HEK293 (cell line): Measurements from ENCODE around the gene HCN4.

Experiments
- ATF2 ChIP-seq: fragments of 450-650 bp; formaldehyde crosslinking; IDR thresholded peaks from 2 replicates; pipeline ENCODE4 v1.5.1; 2016; ENCODE audit warnings: missing biosample characterization, missing genetic modification characterization, low read depth
- CTCF ChIP-seq: fragments of 450-650 bp; formaldehyde crosslinking; IDR thresholded peaks from 2 replicates; pipeline ENCODE4 v1.5.1; 2016; ENCODE audit warnings: missing biosample characterization, missing genetic modification characterization
- HOXA7 ChIP-seq: sonication (generic); formaldehyde crosslinking; IDR thresholded peaks from 2 replicates; pipeline ENCODE4 v1.8.1; 2022; ENCODE audit warnings: missing genetic modification reagents, borderline replicate concordance
- REST ChIP-seq: fragments of 450-650 bp; formaldehyde crosslinking; IDR thresholded peaks from 2 replicates; pipeline ENCODE4 v1.5.1; 2016; ENCODE audit warnings: missing biosample characterization, missing genetic modification characterization
- YY1 ChIP-seq: fragments of 450-650 bp; formaldehyde crosslinking; IDR thresholded peaks from 2 replicates; pipeline ENCODE4 v1.5.1; 2018; ENCODE audit warnings: missing biosample characterization, missing genetic modification characterization
- ZNF174 ChIP-seq: fragments of 450-650 bp; formaldehyde crosslinking; IDR thresholded peaks from 2 replicates; pipeline ENCODE4 v1.5.0; 2017; ENCODE audit warnings: missing biosample characterization, mild to moderate bottlenecking, missing genetic modification characterization
- ZNF19 ChIP-seq: fragments of 450-650 bp; formaldehyde crosslinking; IDR thresholded peaks from 2 replicates; pipeline ENCODE4; 2016; ENCODE audit warnings: missing biosample characterization, missing genetic modification characterization, low read depth
- ZNF768 ChIP-seq: fragments of 450-650 bp; formaldehyde crosslinking; IDR thresholded peaks from 2 replicates; pipeline ENCODE4 v1.5.1; 2018; ENCODE audit warnings: missing biosample characterization, mild to moderate bottlenecking, missing genetic modification characterization

GRCh38 chr15:73321496-73322450, 47.0 kb downstream of the HCN4 start:
- no peak for TF ChIP-seq CTCF (tag by site-specific recombination)
- TF ChIP-seq HOXA7 (CRISPR knock-in tag): no peak
- TF ChIP-seq ZNF768 (tag by site-specific recombination): no peak
- TF ChIP-seq ZNF19: no peak
- TF ChIP-seq YY1: no peak
- TF ChIP-seq ZNF174 (tag by site-specific recombination): no peak
- no peak for TF ChIP-seq ATF2 (tag by site-specific recombination)
- no peak for TF ChIP-seq REST (tag by site-specific recombination)
